Activated gamma-delta T cell (primary cell): ENCODE data around the gene CA5B.
"Not testable (repeated sequence)": the region's sequence is repeated elsewhere in the genome, so short reads cannot be mapped to it uniquely, and the experiment has no call there.

Source experiments
- DNase-seq: peaks from one replicate; lab custom pipeline; 2025; lab: John Stamatoyannopoulos, UW

Gene CA5B

DNA sequence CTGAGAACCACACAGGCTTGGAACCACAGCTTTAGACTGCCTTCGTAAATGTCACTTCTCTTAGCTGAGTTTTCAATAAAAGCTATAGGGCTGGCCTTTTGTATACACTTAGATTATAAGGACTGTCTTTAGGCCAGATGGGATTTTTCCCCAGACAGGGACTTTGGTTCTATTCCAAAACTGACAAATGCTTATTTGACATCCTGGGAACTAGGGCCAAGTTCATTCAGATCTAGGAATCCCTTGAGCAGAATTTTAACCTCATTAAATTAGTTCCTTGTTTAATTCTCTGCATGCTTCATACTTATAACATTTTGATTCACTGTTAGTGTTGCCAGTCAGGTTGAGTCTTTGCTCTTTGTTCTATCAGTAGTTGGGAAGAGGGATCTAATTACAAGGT lies 75.3 kb downstream of the CA5B start:
- no peak for DNase-seq

DNA sequence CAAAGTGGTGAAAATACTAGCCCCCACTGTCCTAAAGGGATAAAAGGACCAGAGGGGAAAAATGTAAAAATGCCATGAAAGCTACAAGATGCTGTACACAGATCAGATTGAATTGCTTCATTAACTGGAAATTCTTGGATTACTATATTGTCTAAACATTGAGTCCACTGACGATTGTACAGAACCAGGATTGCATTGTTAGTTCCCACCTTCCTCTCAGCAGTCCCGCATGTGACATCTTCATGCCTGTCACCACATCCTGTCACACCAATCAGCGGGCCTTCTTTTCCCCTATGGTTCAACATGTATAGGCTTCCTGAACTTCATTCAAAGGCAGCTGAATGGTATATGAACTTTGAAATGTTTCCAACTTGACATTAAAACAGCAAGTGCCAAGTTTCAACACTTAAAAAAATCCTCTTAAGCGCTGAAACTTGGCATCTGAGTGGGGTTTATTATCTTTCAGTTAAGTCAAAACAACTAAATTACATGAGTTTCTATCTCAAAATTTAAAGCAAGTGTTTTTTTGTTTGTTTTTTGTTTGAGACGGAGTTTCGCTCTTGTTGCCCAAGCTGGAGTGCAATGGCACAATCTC lies 76.8 kb downstream of the CA5B start:
- DNase-seq = no peak

DNA sequence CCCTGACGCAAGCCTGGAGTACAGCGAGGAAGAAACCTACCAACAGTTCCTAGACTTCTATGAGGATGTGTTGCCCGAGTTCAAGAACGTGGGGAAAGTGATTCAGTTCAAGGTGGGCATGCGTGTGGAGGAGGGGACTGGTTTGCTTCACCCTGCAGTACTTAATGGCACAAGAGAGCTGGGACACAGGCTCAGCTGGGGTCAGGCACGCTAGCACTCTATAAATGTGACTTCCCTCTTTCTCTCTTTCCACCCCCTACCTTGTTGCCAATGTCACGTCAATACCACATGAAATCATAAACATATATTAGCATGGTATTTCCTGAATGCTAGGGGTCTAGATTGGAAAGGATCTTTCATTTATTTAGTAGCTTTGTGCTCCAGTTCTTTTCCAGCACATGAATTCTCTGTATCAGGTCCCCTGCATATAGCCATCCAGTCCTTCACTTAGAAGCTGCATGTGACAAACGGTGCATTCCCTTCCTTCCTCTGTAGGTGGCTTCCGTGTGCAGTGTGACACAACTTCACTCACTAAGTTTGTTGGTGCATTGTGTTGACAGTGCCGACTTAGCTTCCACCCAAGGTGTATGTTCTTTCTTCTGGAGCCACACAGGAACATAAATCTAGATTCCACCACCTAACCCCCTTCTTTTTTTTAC lies 77.8 kb downstream of the CA5B start:
- DNase-seq = no peak

DNA sequence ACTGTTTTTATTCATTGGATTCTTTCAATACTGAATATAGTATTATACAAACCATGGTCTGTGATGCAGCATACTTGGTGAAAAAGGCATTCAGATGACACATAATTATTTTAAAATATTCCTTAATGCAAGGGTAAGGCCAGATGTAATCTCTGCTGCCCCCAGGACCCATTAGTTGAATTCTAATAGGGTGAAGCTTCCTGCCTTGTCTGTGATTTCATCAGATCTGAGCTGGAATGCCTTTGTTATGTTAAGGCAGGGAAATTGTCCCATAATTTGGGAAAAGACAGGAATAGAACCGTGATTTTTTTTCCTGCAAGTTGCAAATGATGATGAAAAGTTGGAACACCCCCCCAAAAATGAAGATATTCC lies 78.4 kb downstream of the CA5B start:
- DNase-seq = no peak

DNA sequence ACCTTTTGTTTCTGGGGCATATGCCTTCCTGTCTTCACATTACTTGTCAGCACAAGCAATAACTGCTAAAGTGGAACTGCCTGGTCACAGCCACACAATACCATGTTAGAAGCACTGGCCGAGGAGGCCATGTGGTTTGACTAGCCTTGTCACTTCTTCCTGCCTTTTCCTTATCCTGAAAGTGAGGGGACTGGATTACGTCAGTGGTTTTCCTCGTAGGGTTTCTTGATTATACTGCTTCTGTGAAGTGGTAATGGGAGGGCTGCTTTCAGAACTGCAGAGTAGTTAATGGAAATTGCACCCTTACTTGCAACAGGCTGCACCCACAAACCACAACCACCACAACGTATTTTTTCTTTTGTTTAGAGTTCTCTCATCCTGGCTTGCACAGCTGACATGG lies 78.8 kb downstream of the CA5B start:
- no peak for DNase-seq

DNA sequence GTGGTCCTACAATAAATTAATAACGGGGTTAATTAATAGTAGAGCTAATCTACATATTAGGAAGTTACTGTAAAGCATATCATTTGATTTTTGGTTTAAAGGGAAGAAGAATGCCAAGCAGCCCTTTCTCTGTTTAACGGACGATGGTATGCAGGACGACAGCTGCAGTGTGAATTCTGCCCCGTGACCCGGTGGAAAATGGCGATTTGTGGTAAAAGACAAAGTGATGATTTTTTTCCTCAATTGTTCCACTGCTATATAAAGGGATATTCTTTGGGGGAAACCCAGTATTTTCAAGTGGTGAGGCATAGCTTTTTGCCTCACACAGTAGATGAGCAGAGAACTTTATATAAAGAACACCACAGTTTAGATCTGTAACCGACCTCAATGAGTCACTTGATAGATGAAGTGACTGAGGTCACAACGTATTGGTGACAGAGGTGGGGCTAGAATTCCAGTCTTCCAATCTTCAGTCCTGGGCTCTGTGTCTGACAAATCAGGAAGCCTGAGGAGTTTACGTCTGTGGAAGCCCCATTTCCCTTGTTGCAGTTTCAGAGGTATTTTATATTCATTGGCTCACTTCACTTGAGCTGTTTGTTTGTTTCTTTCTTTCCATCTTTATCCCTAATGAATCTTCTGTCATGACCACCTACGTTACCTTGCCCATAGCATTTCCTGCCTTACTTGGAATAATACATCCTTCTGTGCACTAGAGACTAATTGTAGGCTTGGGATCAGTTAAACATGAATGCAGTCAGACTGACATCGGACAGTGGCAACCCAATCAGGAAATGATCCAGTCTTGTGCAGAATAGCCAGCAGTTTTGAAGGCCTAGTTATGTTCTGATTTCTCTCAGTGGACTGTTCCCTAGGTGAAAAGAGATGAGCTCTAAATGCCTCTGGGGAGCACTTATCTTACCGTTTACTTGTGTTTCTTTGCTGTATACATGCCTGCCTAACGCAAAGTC lies 82.3 kb downstream of the CA5B start:
- no peak for DNase-seq

DNA sequence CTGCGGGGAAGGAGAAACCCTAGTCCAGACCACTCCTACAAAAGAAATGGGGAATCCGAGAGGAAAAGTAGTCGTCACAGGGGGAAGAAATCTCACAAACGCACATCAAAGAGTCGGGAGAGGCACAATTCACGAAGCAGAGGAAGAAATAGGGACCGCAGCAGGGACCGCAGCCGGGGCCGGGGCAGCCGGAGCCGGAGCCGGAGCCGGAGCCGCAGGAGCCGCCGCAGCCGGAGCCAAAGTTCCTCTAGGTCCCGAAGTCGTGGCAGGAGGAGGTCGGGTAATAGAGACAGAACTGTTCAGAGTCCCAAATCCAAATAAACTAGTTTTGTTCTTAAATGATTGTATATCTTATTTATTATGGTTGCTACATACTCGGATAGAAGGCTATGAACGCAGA lies 84.9 kb downstream of the CA5B start:
- no peak for DNase-seq

DNA sequence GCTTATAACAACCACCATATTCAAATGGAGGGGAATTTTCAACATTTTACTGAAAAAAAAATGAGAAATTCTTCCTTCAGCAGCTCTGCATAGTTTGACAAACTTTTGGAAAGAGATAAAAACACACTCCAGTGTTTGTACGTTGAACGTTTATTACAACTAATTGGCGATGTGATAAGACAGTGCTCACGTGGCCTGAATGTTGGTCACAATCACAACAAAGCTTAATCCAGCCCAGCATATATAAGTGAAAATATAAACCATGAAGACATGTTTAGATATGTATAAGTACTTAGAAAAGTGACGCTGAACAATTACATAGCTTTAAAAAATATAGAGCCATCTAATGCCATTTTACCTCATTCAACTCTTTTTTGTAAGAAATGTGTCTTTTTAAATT lies 87.9 kb downstream of the CA5B start:
- DNase-seq = no peak

DNA sequence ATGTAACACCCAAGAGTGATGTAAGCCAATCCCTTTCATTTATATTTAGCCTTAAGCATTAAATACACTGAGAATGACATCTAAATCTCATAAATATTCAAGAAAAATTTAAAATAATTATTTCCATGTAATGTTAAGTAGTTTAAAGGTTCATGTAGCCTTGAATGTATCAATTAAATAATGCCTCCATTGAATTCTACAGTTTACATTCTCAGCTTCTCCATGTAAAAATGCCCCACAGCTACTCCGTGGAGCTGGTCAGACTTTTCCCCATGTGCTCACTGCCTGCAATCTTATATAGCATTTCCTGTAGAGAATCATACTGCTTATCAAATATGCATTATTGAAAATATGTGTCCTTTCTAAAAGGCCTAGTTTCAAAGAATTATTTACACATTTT lies 91.1 kb downstream of the CA5B start:
- no peak for DNase-seq

DNA sequence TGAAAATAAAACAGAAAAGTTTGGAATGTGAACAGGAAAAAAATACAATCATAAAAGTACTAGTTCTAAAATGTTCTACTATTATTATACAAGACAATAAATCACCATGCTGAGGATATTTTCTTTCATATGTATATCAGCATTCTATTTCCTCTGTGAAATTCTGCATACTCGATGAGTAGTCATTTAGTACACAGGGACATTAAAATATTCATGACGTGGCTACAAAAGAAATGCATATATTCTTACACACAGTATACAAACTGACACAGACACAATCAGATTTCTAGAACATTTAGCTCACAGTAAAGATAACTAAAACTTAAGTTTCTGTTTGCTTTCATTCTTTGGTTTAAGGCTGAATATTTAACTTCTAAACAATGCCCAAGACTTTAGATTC lies 93.3 kb downstream of the CA5B start:
- DNase-seq = not testable (repeated sequence)

DNA sequence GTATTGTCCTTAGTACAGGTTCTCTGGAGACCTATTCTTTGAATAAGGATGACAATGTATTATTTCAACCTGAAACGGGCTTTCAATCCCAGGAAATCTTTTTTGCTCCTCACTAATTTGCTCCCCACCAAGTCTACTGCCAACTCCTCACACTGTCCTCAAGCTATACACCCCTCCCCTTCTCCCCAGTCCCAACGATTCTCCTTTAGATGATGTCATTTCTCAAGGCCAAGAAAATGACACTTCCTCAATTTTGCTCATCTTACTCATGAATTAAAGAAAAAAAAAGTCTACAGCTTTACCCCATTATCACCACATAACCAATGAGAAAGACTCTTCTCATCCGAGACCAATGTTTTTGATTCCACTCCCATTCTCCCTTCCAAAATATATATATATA lies 96.0 kb downstream of the CA5B start:
- no peak for DNase-seq

DNA sequence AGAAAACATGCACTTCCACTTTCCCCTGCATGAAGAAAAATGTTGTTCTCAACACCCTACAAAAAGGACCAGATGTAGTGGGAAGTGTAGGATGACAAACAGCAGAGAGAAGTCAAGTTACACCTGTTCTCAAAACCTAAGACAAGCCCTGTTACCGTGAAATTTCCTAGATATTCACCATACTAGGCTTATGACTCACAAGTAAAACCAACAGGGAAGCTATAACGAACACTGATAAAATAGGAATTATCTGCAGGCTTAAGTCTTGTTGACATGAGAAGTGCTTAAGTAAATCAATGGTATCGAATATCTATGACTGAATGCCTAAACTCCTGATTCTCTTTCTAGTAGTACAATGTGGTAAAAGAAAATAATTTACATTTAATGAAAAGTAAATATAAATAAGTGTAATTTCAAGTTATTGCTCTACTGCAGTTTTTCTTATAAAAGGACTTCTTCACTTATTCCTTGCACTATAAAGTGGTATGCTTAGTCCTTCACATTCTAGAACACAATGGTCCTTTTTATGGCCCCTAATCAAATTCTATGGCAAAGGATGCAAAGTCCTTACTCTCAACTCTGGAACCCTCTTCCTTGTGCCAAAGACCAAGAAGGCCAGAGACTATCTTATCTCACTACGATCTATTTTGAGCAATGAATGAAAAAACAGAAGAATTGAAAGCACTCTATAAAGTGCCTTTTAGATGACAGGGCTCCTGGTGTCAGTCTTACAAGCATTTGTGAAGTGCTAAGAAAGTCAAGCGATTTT lies 96.9 kb downstream of the CA5B start:
- no peak for DNase-seq
